Activated T-cell treated with anti-CD3 and anti-CD28 coated beads for 24 hours (primary cell): Measurements from ENCODE around the gene SPATA31D4.
"Not testable (repeated sequence)": the region's sequence is repeated elsewhere in the genome, so short reads cannot be mapped to it uniquely, and the experiment has no call there.

Source experiments
- DNase-seq: peaks from one replicate; pipeline ENCODE4 v3.0.0-alpha.2; 2020; ENCODE audit warnings: low read depth

Gene SPATA31D4

DNA sequence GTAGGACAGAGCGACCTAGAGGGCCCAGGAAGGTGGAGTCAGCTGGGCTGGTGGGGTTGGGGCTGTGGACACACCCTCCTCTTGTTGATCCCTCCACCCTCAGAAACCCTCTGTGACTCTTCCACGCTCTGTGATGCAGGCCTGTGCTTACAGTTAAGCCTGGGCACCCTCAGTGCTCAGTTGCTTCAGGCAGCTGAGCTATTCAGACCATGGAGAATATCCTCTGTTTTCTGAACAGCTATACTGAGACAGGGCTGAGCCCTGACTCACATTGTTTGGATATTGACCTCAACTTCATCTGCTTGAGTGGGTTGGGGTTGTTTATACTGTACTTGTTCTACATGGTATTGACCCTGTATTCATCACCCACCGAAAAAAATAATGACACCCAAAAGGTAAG is at the start of gene SPATA31D4:
Gene SPATA31D4 (plus strand): TSS at position 124 of the 400 bp plus-strand sequence. CDS start 86 bp downstream, at position 210.
- DNase-seq, result not testable (repeated sequence)

DNA sequence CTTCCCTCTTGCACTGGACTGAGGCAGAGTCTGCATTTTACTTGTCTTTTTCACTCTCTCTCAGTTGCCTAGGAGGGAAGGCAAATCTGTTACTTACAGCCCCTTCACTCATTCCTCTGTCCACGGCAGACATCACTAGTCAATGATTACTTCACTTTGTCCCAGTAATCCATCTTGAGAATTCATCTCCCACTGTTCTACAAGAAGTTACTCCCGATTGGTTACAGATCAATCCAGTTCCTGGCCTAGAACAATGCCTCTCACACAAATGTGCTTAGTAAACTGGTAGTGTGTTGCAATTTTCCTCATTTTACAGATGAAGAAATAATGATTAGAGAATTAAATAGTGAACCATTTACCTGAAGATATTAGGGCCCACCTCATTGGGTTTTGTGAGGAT is 49.7 kb upstream of the SPATA31D4 start:
- DNase-seq, result no peak

DNA sequence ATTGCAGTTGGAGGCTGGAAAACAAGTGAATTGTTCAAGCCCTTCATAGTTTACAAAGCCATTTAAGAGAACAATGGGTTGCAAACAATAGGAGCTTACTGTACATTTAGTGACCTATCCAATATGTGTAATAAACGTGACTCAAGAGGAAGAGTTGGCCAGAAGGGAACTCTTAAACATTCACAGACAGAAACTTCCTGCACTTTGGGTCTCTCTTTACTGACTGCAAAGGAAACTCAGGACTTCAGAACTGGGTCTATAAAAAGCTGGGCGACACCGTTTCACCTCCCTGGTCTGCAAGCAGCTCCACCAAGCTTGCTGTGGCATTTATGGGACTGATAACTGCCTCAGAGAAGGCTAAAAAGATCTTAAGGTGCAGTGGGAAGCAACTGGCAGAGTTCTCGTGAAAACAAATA is 48.7 kb upstream of the SPATA31D4 start:
- DNase-seq, result no peak

DNA sequence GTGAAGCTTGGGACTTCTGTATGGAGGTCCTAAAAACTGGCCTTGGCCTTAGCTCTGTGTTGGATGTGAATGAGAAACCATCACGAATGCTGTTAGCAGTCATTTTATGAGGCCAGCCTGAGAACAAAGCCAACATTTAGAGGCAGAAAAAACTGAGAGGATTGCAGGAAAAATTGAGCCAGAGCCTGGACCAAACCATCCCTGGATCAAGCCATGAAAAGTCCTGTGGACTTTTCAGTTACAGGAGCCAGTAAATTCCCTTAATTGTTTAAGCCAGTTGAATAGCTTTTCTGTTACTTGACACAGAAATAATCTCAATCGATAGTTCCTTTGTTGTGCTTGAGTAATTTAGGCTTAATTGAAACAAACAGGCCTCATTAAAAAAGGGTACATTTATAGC is 42.6 kb upstream of the SPATA31D4 start:
- no peak for DNase-seq

DNA sequence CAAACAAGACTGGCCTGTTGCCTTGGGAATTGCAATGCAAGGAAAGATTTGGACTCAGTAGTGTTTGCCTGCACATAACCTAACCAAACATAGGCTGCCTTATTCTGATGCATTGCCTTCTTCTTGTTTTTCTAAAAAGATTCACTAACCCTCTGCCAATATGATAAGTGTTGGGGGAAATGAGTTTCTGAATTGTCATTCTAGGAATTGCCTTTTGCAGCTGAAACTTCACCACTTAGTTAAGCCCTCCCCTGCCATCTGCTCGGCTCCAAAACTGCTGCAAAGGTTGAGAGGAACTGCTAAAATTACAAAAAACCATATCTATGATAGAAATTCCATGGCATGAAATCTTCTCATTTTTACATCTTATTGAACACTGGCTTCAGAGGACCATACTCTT is 41.6 kb upstream of the SPATA31D4 start:
- DNase-seq, result no peak

DNA sequence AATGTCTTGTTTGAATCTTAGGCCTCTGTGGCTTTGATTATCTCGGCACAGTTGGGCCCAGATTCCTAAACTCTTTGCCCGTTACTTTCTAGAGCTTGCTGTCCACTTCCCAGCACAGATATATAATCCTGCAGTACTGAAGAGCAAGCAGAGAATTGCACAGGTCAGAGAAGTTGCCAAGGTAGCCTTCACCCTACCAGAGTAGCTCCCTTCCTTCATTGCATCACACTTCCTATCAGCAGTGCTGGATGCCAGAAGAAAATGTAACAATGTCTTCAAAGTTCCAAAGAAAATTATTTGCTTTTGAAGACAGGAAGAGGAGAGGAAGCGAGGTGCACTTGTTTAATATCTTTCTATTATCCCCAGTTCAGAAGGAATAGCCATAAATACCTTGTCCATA is 38.1 kb upstream of the SPATA31D4 start:
- no peak for DNase-seq

DNA sequence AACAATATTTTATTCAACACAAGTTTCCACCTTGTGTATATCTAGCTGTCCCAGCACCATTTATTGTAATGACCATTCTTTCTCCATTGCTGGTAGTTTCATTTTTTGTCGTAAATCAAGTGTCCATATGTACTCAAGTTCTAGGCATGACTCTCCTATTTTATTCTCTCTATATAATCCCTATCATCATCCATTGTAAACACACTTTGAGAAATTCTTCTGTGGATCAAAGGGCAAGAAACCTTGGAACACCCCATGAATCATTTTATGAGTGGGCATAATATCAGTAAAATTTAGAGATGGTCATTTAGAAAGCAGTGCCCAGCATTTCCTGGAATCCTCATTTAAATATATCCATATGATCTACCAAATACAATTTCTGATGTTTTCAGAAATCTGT is 35.8 kb upstream of the SPATA31D4 start:
- DNase-seq, result no peak

DNA sequence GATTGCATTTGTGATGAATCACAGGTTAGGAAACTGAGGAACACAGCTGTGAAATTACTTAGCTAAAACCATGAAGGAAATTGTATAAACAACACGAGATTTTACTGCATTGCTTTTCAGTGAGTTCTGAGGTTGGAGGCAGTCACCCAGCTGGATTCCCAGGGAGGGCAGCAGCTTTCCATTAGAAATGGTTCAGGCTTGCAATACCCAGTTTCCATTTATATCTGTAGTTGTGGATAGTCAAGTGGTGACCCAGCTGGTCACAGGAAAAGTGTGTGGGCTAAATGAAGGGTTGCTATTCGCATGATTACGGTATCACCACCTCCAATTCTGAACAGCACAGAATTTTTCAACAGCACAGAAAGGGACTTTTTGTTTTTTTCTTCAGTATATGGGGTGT is 34.3 kb upstream of the SPATA31D4 start:
- no peak for DNase-seq

DNA sequence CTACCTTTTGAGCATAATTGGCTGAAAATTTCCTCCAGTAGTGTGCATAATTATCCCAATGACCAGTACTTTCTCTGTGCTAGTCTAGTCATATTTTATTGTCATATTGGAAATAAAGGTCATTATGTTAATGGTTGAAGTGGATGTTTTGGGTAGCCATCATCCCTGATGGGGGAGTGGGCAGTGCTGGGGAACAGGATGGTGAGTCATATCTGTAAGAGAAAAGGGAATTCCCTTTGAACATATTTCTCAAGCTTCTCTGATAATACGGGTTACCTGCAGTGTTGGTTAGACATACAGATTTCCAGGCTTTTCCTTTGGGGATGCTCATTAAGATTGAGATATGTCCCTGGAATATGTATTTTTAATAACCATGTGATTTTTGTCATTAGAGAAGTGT is 33.3 kb upstream of the SPATA31D4 start:
- DNase-seq, result no peak

DNA sequence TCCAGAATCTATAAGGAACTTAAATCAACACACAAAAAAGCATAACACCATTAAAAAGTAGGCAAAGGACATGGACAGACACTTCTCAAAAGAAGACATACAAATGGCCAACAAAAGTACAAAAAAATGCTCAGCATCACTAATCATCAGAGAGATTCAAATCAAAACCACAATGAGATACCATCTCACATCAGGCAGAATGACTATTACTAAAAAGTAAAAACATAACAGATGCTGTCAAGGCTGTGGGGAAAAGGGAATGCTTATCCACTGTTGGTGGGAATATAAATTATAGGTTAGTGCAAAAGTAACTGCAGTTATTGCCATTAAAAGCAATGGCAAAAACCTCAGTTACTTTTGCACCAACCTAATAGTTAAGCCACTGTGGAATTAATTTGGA is 32.2 kb upstream of the SPATA31D4 start:
- no peak for DNase-seq

DNA sequence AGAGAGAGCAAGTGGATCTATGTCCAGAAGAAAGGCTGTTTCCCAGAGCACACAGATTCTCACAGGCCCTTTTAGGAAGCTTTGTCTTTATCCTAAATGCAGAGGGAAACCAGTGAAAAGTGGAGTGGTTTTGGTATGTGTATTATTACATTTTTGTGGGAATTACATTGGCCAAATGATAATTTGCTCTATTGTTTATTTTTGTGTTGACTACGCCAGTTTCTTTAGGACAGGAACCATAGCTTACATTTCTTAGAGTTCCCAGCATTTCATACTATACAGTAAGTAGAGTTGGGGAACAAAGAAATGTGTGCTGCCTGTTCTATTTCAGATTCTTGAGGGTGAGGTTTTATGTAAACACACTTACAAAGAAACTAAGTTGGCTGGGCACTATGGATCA is 29.4 kb upstream of the SPATA31D4 start:
- no peak for DNase-seq

DNA sequence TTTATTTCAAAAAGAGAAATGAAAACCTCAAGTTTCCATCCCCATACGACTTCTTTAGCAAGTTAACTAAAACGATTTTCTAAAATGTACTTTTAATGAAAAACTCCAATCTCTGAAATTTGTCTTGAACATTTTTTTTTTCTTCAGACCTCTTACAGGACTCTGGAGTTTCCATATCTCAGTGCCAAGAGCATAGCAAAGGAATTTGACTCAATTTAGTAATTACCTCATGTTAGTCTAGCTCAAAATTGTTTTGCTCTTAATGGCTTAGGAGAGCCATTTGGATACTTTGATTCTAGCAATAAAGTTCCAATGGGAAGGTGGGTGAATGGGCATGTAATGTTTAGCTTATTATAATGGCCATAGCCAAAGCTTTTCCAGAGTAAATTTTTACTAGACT is 26.0 kb upstream of the SPATA31D4 start:
- DNase-seq, result no peak

DNA sequence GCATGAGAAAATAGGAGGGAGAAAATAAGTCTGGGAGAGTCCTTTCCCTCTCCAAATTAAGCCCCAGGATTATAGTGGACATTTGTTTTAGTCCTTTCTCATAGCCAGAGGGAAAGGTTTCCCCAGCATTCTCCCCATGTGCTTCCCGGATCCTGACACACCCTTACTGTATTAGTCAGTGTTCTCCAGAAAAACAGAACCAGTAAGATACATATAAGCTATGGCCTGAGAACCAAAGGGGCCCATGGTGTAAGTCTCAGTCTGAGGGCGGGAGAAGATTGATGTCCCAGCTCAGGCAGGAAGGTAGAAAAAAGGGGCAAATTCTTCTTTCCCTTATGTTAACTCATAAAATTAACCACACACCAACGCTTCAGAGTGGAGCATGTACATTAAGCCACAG is 25.6 kb upstream of the SPATA31D4 start:
- DNase-seq, result no peak

DNA sequence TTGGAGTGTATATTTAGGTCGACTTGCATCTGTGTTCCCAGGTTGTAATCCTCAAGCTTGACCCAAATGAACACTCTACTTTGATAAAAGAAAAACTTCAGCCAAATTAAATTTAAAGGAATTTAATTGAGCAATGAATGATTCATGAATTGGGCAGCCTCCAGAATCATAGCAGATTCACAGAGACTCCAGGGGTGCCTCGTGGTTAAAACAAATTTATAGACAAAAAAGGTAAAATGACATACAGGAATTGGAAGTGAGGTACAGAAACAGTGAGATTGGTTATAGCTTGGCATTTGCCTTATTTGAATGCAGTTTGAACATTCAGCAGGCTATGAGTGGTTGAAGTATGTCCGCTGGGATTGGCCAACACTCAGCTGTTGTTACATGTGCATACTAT is 21.6 kb upstream of the SPATA31D4 start:
- no peak for DNase-seq

DNA sequence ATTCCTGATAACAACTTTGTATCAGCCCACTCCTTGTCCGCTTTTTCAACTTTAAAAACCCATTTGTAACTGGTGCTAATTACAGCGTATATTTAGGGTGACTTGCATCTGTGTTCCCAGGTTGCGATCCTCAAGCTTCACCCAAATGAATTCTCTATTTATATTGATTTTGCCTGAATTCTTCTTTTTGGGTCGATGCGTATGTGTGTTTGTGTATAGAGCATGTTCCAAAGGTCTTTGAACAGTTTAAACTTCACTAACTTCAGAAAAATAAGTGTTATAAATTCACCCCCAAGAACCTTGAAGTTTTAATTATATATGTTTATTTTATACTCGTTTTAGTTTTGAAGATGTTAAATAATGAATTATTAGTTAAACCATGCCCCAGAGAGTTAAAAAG is 16.1 kb upstream of the SPATA31D4 start:
- DNase-seq, result no peak

DNA sequence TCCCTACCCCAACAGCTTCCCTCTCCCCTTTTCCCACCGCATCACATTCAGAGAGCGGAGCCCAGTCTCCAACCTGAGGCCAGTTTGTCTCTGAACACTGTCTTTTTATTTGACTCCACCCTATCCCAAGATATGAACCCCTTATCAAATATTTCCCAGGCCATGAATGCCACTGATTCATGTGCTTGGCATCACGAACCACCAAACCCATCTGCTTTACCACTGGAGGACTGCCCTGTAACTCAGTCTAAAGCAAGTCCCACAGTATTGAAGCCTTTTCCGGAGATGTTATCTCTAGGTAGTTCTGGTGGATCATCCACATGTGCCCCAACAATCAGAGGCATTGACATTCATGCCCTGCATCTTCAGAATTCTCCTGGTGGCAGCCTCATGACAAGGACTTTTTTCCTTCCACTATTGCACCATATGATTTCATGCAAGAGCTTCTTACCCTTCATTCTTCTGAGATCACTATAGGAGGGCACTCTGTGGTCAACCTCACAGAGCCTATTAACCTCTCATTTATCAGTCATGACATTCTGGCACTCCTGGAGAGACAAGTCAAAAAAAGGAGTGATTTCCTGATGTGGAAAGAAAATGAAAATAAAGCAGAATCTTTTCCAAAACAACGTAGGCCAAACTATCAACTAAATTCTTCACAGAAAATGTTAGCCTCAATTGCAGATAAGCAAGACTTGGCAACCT is 12.3 kb upstream of the SPATA31D4 start:
- no peak for DNase-seq

DNA sequence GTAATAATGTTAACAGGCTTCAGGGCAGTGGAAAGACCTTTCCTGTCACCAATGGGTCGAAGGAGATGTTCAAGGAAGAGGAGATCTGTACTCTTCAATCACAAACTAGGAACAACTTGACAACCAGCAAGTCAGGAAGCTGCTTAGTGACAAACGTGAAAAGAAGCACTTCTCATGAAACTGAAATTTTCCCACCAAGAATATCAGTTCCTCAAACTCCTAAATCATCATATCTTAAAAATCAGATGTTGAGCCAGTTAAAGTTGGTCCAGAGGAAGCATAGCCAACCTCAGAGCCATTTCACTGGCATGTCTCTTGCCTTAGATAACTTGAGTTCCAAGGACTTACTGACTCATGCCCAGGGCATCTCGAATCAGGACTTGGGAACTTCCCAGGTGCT is 9.7 kb upstream of the SPATA31D4 start:
- DNase-seq, result not testable (repeated sequence)

DNA sequence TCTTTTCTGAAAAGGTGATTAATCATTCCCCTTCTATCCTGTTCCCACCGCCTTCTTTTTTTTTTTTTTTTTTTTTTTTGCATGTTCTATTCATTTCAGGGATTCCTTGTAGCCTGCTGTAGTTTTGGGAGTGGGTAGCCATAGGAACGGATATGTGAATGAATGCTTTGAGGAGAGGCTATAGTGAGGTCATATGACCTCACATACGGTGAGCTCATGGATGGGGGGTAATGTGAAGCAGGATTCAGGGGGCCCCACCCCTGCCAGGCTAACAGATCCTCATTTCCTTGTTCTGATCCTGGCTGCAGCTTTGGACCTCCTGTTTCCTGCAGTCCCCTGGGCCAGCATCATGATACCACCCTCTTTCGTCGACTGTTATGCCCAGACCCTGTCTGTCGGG is 1.9 kb downstream of the SPATA31D4 start:
- not testable (repeated sequence) for DNase-seq

DNA sequence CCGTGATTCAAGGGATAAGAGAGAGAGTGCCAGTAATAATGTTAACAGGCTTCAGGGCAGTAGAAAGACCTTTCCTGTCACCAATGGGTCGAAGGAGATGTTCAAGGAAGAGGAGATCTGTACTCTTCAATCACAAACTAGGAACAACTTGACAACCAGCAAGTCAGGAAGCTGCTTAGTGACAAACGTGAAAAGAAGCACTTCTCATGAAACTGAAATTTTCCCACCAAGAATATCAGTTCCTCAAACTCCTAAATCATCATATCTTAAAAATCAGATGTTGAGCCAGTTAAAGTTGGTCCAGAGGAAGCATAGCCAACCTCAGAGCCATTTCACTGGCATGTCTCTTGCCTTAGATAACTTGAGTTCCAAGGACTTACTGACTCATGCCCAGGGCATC is 5.3 kb downstream of the SPATA31D4 start:
- not testable (repeated sequence) for DNase-seq

DNA sequence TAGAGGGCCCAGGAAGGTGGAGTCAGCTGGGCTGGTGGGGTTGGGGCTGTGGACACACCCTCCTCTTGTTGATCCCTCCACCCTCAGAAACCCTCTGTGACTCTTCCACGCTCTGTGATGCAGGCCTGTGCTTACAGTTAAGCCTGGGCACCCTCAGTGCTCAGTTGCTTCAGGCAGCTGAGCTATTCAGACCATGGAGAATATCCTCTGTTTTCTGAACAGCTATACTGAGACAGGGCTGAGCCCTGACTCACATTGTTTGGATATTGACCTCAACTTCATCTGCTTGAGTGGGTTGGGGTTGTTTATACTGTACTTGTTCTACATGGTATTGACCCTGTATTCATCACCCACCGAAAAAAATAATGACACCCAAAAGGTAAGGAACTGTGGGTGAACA is 15.2 kb downstream of the SPATA31D4 start, which contains the start of gene SPATA31D3:
Gene SPATA31D3 (plus strand): TSS at position 108 of the 400 bp plus-strand sequence. CDS start 86 bp downstream, at position 194.
- not testable (repeated sequence) for DNase-seq

DNA sequence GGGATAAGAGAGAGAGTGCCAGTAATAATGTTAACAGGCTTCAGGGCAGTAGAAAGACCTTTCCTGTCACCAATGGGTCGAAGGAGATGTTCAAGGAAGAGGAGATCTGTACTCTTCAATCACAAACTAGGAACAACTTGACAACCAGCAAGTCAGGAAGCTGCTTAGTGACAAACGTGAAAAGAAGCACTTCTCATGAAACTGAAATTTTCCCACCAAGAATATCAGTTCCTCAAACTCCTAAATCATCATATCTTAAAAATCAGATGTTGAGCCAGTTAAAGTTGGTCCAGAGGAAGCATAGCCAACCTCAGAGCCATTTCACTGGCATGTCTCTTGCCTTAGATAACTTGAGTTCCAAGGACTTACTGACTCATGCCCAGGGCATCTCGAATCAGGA is 20.4 kb downstream of the SPATA31D4 start:
- not testable (repeated sequence) for DNase-seq

DNA sequence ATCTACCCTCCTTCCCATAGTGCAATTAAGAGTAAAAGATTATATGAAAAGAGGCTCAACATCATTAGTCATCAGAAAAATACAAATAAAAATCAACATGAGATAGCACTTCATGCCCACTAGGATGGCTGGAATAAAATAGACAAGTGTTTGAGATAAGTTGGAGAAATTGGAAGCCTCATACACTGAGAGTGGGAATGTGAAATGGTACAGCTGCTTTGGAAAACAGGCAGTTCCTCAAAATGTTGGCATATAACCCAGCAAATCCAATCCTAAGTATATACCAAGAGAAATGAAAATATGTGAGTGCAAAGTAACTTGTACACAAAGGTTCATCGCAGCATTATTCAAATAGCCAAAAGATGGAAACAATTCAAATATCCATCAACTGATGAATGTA is 24.9 kb downstream of the SPATA31D4 start:
- DNase-seq, result no peak

DNA sequence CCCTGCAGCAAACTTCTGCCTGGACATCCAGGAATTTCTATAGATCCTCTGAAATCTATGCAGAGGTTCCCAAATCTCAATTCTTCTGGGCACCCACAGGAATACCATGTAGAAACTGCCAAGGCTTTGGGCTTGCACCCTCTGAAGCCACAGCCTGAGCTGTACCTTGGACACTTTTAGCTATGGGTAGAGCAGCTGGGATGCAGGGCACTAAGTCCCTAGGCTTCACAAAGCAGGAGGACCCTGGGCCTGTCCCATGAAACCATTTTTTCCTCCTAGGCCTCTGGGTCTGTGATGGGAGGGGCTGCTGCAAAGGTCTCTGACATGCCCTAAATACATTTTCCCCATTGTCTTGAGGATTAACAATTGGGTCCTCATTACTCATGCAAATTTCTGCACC is 27.4 kb downstream of the SPATA31D4 start:
- DNase-seq, result no peak
